Activated naive CD4-positive, alpha-beta T cell treated with anti-CD3 and anti-CD28 coated beads, Interleukin-2, amount 50 U/mL, for 72 hours (primary cell): ENCODE measurements around the gene KCNK13. TPM values are rescaled to one million over a fixed set of nuclear protein-coding genes. Genes with fewer than 3 reads are reported as not detected.

Experiments used
- ATAC-seq, 2 donors: fragments of 150-1000 bp; cut with Tn5 transposase; 2 replicates each; pipeline ENCODE4 v1.10.0; 2021; ENCODE audit warnings: mild to moderate bottlenecking in 2 of 2, moderate library complexity in 2 of 2
- DNase-seq, 2 donors: peaks; one replicate each; pipeline ENCODE4 v3.0.0; 2021 to 2022; ENCODE audit warnings: low spot score in 2 of 2
- H3K27ac Mint-ChIP-seq, 2 donors: one replicate each; pipeline ENCODE4 v1.8.0; 2022; ENCODE audit warnings: mild to moderate bottlenecking in 2 of 2, mixed read lengths in 2 of 2
- H3K36me3 Mint-ChIP-seq, 2 donors: one replicate each; pipeline ENCODE4 v1.8.0; 2022; ENCODE audit warnings: mixed read lengths in 2 of 2
- H3K9me3 Mint-ChIP-seq, 2 donors: one replicate each; pipeline ENCODE4 v1.8.0; 2022; ENCODE audit warnings: mixed read lengths in 2 of 2
- total RNA-seq, 2 donors: library from RNA; stranded (reverse); gene quantifications; one replicate each; pipeline ENCODE4 v1.2.3, GENCODE V29; 2022

KCNK13 gene
- total RNA-seq, 2 donors from 2014 or later: not detected

DNA sequence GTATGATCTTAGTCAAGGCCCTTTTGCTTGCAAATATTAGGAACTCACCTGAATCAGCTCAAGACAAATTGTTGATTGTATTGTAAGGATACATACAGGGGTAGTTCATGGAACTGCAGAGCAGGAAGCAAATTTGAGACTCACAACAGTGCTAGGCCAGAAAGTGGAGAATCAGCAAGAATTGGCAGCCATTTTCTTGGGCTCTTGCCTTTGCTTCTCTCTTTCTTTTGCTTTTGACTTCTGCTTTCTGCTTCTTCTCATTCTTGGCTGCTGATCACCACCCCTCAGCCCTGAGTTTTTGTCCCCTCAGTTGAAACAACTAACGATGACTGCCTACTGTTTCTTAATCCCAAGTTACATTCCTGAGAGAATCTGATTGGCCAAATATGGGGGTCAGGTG, 34.8 kb downstream of the KCNK13 start:
- H3K36me3 Mint-ChIP-seq: peaks cover 0 to 2% of the 10 kb centered on the region in 2 donors
- DNase-seq: no peak
- no peak for ATAC-seq
- H3K27ac Mint-ChIP-seq: no peak overlapping the region
- peaks cover 0 to 13% of the 10 kb centered on the region in 2 donors for H3K9me3 Mint-ChIP-seq

DNA sequence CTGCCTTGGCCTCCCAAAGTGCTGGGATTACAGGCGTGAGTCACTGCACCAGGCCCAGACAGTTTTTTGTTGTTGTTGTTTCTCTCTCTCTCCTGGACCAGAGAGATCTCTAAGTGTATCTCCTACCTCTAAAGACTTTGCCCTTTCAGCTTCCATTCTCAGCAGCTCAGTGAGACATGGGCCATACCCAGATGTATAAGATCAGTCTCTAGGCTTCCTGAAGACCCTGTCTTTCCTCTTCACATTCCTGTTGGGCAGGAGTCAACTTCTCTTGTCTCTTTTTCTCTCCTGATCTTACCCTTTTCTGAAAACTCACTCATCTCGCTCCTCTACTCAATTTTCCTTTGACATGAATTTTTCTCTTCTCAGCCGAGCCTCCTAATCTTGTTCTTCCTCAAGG, 42.0 kb downstream of the KCNK13 start:
- Mint-ChIP-seq H3K9me3 (no peaks in the 10 kb centered on the region), H3K27ac (no peak overlapping the region), H3K36me3 (no peaks in the 10 kb centered on the region)
- DNase-seq (no peak), ATAC-seq (no peak)

DNA sequence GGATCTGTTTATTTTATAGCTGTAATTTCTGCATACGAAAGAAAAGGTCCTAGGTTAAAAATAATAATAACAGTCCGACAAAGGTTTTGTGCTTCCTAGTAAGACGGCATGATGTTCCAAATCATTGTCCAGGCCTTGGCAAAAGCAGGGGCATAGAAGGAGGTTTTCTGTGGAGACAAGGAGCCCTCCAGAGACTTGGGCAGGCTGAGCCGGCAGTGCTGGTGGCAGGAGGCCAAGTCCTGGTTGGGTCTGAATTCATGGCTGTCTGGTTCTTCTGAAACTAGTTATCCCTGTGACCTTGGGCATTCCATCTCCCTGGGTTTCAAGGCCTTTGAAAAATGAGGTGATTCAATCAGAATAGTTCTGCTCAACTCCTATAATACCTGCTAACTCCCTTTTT, 44.0 kb downstream of the KCNK13 start:
- Mint-ChIP-seq H3K27ac (no peak overlapping the region), H3K9me3 (no peaks in the 10 kb centered on the region), H3K36me3 (no peaks in the 10 kb centered on the region)
- no peak for ATAC-seq
- no peak for DNase-seq

DNA sequence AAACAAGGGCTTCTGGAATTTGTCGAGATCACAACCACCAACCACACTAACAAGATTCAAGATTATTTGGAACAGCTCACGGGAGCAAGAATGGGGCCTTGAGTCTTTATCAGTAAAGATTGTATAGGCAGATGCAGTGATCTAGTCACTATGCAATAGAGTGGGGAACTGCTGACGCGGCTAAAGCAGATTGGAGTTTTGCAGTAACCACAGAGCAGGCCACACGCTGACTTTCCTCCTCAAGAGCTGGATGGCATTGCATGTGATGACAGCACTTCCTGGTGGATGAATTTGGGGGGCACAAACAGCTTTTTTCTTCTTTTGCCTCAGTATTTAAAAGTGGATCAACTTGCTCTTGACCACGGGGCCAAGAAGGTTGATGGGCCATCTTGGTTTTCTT, 46.0 kb downstream of the KCNK13 start:
- Mint-ChIP-seq H3K36me3 (no peaks in the 10 kb centered on the region), H3K27ac (no peak overlapping the region), H3K9me3 (no peaks in the 10 kb centered on the region)
- DNase-seq (no peak), ATAC-seq (no peak)

DNA sequence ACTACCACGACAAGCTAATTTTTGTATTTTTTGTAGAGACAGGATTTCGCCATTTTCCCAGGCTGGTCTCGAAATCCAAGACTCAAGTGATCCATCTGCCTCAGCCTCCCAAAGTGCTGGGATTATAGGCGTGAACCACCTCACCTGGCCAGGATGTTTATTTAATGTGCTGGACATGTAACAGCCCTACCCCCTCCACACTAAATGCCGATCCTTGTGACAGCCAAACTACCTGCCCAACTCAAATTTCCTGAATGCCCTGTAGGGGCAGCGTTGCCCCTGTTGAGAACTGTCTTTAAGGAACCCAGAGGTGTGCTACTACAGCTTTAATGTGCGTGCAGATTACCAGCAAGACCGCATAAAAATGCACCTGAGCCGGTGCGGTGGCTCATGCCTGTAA, 48.1 kb downstream of the KCNK13 start:
- ATAC-seq (no peak), DNase-seq (no peak)
- H3K36me3 Mint-ChIP-seq: no peaks in the 10 kb centered on the region
- H3K27ac Mint-ChIP-seq: no peak overlapping the region
- H3K9me3 Mint-ChIP-seq: no peaks in the 10 kb centered on the region

DNA sequence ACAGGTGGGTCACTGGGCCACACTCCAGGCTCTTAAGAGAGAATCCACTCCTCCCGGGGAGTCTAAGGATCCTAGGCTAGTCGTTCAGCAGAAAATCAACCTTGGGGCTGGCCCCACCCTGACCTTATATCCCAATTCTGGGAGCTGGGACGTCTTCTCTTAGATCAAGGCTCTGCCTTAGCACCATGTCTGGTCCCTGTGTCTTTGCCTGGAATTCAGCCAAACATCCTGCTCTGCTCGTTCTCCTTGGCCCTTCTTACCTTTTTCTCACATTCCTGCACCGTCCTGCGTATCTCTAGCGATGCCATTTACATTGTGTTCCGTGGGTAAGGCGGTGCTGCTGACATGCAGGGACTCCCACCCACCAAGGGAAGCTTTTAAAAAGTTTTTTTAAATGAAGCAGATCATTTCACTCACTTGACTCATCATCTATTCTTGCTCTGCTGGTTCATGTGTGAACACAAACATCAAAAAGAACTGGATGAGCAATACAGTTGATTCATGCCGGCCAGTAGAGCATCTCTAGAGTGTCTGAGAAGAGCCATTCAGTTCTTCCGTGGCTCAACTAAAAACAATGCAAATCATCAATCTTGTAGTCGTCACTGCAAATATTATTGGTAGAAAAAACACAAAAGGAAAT, 50.2 kb downstream of the KCNK13 start:
- DNase-seq (no peak), ATAC-seq (peak; percentile 44 to 80)
- Mint-ChIP-seq H3K36me3 (no peaks in the 10 kb centered on the region), H3K9me3 (no peaks in the 10 kb centered on the region), H3K27ac (no peak overlapping the region)

DNA sequence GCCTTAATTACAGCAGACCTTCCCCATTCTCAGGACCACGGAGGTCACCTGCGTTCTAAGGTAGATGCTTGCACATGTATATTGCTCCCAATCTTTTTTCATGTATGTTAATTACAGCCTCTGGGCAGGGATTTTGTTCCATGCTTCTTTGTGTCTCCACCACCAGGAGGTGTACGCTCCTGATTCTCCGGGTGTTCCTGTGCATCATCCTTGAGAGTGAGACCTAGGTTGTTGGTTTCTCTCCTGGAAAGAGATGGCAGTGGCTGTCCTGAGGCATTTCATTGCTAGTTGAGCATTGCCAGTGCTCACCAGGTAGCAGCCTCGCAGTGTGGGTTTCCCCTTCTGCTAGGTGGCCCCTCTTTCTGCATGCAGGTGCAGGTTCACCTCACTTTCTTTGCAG, 52.8 kb downstream of the KCNK13 start:
- DNase-seq (no peak), ATAC-seq (no peak)
- Mint-ChIP-seq H3K36me3 (no peaks in the 10 kb centered on the region), H3K9me3 (no peaks in the 10 kb centered on the region), H3K27ac (no peak overlapping the region)

DNA sequence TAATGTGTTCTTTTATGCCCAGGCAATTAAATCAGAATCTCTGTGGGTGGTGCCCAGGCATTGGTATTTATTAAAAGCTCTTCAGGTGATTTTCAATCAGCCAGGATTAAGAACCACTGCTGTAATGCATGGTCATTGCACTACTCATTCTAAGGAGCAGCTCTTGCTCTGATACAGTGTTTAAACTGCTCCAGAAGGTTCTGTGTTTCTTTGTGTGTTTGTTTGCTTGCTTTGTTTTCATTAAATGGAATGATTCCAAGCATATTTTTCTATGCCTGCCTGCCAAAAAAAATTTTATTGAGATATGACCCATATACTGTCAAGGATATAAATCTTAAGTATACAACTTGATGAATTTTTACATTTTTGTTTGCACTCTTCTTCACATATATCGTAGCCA, 54.0 kb downstream of the KCNK13 start:
- ATAC-seq (no peak), DNase-seq (no peak)
- Mint-ChIP-seq H3K36me3 (no peaks in the 10 kb centered on the region), H3K27ac (no peak overlapping the region), H3K9me3 (no peaks in the 10 kb centered on the region)

DNA sequence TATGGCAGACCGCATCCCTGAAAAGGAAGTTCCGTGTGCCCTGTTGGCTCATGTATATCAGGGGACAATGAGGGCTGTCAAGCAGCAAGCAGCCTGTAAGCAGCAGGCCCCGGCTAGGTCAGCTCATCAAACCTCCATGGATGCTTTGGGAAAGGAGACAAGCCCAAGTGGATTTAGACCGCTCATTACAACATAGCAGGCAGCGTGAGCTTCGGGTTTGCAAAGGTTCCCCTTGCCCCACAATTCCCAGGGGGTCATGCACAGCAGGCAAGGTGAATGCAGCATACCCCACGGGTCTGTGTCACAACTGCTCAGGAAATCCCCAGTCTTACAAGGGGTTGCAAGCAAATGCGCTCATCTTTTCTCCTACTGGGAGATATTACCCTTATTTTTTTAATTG, 54.6 kb downstream of the KCNK13 start:
- H3K27ac Mint-ChIP-seq: no peak overlapping the region
- DNase-seq: no peak
- no peaks in the 10 kb centered on the region for H3K9me3 Mint-ChIP-seq
- ATAC-seq: no peak
- no peaks in the 10 kb centered on the region for H3K36me3 Mint-ChIP-seq

DNA sequence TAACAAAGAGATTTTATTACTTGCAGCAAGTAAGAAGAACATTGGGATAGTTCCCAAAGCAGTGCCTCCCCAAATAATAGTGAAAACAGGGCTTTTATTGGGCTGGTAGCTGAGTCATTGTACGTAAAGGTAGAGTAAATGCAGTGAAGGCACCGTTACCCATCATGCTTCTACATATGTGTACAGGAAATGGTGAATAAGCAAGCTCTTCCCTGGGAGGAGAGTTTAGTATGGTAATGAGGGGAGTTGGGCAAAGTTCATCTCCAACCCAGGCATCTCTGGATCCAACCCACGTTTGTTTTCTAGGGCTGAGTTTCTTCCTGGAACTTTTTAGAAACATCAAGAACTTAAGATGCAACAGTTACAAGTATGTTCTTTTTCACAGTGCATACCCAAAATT, 56.2 kb downstream of the KCNK13 start:
- H3K9me3 Mint-ChIP-seq: no peaks in the 10 kb centered on the region
- H3K36me3 Mint-ChIP-seq: no peaks in the 10 kb centered on the region
- DNase-seq: no peak
- no peak for ATAC-seq
- no peak overlapping the region for H3K27ac Mint-ChIP-seq

DNA sequence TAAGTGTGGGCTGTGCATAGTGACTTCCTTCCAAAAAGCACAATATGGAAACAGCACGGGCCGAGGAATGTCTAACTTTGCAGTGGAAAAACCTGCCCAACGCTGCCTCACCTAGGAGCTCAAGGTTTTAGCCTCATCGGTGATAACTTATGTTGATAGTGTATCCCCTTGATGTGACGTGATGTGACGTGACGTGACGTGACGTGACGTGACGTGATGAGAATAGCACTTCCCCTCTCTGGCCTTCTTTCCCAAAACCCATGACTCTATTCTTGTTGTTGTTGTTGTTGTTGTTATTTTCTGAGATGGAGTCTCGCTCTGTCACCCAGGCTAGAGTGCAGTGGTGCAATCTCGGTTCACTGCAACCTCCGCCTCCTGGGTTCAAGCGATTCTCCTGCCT, 64.5 kb downstream of the KCNK13 start:
- no peak overlapping the region for H3K27ac Mint-ChIP-seq
- no peaks in the 10 kb centered on the region for H3K9me3 Mint-ChIP-seq
- DNase-seq (no peak), ATAC-seq (no peak)
- H3K36me3 Mint-ChIP-seq: no peaks in the 10 kb centered on the region

DNA sequence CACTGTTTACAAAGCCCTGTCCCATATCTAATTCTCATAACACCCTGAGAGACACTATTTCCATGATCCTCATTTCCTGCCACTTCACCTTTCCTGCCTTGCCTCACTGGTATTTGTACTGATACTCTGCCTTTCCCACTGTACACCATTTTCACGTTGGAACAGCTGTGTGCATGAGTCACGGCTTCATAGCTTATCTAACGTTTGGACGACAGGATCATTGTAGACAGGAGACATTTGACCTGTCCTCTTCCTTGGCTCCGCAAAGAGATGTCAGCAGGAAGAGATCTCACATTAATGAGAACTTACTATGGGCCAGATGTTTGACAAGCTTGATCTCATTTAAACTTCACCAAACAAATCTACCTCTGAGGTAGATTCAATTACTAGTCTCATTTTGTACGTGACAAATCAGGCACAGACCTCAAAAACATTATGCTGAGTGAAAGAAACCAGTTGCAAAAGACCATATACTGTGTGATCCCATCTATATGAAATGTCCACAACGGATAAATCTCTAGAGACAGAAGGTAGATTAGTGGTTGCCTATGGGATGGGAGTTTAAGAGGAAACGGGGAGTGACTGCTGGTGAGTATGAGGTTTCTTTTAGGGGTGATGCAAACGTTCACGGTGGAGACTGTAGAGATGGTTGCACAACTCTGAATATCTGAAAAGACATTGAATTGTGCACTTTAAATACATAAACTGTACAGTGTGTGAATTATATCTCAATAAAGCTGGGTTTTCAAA, 71.2 kb downstream of the KCNK13 start:
- ATAC-seq: no peak
- no peak overlapping the region for H3K27ac Mint-ChIP-seq
- H3K9me3 Mint-ChIP-seq: no peaks in the 10 kb centered on the region
- no peaks in the 10 kb centered on the region for H3K36me3 Mint-ChIP-seq
- DNase-seq: no peak

DNA sequence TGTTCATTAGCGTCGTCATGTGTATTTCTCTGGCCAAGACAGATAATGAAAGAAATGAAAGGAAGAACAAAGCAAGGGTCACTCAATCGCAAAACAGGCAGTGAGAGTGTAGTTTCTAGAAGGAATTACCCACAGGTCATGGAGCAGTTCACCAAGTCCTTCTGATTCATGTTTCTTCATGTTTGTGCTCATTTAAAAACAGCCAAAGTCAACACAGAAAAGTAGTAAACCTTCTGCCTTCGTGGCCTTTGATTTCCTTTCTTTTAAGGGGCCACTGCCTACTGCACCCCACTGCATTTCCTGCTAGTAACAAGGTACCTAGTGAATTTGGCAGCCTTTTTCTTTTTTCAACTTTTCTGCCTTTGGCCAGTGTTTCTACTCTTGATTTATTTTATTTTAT, 75.1 kb downstream of the KCNK13 start:
- H3K27ac Mint-ChIP-seq: no peak overlapping the region
- no peak for DNase-seq
- H3K9me3 Mint-ChIP-seq: no peaks in the 10 kb centered on the region
- H3K36me3 Mint-ChIP-seq: no peaks in the 10 kb centered on the region
- no peak for ATAC-seq

DNA sequence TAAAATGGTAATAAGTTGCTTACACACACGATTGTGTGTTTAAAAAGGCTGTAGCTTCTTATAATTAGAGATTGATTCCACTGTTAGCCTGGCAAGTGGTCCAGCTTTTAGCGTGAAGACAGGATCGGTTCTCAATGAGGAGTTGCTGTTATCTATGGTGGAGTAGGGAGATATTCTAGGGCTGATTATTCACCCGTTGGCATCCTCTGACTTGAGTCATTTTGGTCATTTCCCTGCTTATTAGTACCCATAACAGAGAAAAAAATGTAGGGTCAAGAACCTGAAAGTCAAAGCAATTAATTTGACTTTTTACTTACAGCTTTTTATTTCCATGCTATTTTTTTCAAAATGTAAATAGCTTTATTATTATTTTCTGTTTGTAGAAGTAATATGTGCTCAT, 76.0 kb downstream of the KCNK13 start:
- Mint-ChIP-seq H3K36me3 (no peaks in the 10 kb centered on the region), H3K27ac (no peak overlapping the region), H3K9me3 (no peaks in the 10 kb centered on the region)
- DNase-seq (no peak), ATAC-seq (no peak)

DNA sequence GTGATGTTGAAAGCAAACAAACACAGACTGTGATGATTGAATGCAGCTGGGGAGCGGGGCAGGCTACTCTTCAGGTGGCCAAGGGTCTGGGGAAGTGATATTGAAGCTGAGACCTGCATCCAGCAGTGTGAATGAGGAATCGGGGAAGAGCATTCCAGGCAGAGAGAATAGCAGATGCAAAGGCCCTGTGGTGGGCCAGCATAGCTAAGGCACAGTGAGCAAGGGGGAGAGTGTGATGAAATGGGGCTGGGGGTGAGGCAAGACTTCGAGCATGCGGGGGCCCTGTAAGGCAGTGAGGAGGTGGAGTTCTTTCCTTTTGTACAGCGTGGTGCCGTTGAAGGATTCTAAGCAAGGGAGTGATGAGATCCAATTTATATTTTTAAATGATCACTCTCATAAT, 77.4 kb downstream of the KCNK13 start:
- DNase-seq (no peak), ATAC-seq (no peak)
- no peak overlapping the region for H3K27ac Mint-ChIP-seq
- no peaks in the 10 kb centered on the region for H3K36me3 Mint-ChIP-seq
- H3K9me3 Mint-ChIP-seq: no peaks in the 10 kb centered on the region

DNA sequence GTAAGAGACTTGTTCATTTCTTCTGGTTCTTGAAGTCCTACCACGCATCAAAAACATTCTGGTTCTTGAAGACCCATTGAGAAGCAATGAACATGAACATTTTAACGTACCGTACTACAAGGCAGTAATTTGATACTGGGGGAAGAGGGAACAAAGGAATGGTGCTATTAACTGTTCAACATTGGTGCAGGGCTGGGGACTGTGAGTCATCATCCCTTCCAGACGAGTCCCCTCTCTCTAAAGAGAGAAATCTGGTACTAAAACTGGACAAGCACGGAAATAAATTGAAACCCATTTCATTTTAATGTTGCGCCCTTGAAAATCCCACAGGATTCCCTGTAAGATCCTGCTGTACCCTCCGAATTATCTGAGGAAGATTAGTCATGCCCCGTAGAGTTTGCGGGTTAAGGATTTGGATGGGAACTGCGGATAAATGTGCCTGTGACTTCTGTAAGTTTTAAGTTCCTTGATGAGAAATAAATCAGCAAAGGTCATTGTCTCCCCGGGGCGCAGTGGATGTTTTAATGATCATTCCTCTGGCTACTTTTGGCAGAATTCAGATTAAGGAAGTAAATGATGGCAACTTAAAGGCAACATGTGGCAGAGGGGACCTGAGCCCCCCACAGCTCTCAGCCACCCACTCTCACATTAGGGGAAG, 78.6 kb downstream of the KCNK13 start:
- DNase-seq (no peak), ATAC-seq (no peak)
- Mint-ChIP-seq H3K9me3 (no peaks in the 10 kb centered on the region), H3K36me3 (no peaks in the 10 kb centered on the region), H3K27ac (no peak overlapping the region)

DNA sequence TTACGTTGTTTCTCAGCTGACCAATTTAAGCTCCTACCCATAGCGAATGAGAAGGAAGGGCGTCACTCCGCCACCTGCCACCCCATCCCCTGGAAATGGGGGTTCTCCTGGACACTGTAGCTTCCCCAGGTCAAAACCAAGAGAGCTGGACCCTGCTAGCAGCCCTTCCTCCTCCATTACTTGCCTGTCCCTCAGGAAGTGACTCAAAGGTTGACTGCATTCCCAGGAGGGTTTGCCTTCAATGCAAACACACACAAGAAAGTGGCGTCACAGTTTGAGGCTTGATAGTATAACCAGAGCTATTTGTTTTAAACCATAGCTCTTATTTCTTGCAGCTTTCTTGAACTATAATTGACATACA, 79.1 kb downstream of the KCNK13 start:
- Mint-ChIP-seq H3K9me3 (no peaks in the 10 kb centered on the region), H3K36me3 (no peaks in the 10 kb centered on the region), H3K27ac (no peak overlapping the region)
- DNase-seq: no peak
- ATAC-seq: no peak

DNA sequence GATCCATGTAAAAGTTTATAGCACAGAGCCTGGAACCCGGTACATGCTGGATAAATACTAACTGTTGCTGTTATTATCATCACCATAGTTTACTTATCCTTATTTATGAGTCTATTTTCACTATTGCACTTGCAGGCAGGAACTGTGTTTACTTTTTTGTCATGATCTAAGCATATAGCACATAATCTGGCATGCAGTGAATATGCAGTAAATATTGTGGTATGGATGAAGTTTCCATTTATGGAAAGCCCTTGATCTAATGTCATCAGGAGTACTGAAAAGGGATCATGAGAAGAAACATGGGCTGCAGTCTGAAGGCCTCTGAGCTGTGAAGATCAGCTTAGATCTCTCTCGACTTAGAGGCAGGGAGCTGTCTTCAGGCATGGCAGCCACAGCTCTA, 91.6 kb downstream of the KCNK13 start:
- H3K36me3 Mint-ChIP-seq: peaks cover 0 to 6% of the 10 kb centered on the region in 2 donors
- peaks cover 6 to 8% of the 10 kb centered on the region in 2 donors for H3K9me3 Mint-ChIP-seq
- no peak overlapping the region for H3K27ac Mint-ChIP-seq
- ATAC-seq: no peak
- no peak for DNase-seq
